ENCODE measurements around the gene CEBPB. TPM values are rescaled to one million over a fixed set of nuclear protein-coding genes. Genes with fewer than 3 reads are reported as not detected.

Gene CEBPB
- total RNA-seq, 1 donor from 2014 or later, result 33.8 TPM

DNA sequence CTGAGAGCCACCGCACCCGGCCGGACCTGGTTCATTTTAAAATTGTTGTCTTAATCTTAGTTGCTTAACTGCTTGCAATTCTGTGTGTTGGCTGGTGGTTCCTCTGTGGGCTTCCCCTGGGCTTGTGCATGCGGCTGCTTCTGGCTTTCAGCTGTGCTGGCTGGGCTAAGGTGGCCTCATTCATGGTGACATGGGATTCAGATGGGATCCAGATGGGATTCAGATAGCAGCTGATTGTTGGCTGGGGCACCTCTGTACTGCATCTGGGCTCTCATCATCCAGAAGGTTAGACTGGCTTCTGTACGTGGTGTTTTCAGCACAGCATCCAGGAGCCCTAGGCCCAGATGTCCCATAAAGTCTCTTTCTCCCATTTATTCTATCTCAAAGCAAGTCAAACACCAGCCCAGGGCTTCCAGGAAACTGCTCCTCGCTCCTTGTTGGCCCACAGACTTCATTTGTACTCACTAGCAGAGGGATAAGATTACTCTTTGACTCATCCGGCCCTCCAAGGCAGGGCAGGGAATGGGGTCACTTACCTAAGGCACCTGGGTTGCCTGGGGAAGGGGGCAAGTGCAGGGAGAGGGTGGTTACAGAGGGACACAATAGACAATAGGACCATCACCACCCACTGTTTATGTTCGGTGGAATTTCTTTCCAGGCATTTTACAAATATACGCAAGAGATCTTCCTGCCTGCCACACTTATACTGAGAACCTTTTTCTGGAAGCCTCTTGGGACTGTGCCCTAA is 26.9 kb upstream of the CEBPB start:
- Mint-ChIP-seq H3K9me3 (ENCODE audit: unreplicated experiment) (peaks cover 2% of the 10 kb centered on the region), H3K27ac (ENCODE audit: unreplicated experiment) (peak overlapping the region; percentile 86), H3K4me3 (ENCODE audit: unreplicated experiment) (no peak overlapping the region), H3K27me3 (ENCODE audit: low read depth, unreplicated experiment) (no peaks in the 10 kb centered on the region), H3K4me1 (ENCODE audit: low read depth, unreplicated experiment) (peaks cover 24% of the 10 kb centered on the region), H3K36me3 (ENCODE audit: low read depth, unreplicated experiment) (peaks cover 1% of the 10 kb centered on the region)
- Histone ChIP-seq H3K4me2 (ENCODE audit: low read length) (peak overlapping the region; percentile 18), H3K4me3 (ENCODE audit: insufficient read depth, low read depth, low read length) (no peak overlapping the region), H4K20me1 (ENCODE audit: insufficient read depth, low read length) (no peaks in the 10 kb centered on the region), H2AFZ (ENCODE audit: low read depth, low read length) (peak overlapping the region; percentile 48), H3K9me3 (ENCODE audit: insufficient read depth, low read depth, low read length) (no peaks in the 10 kb centered on the region), H3K36me3 (ENCODE audit: insufficient read depth, low read length) (no peaks in the 10 kb centered on the region), H3K4me1 (ENCODE audit: insufficient read depth, low read length) (peaks cover 24% of the 10 kb centered on the region), H3K9ac (ENCODE audit: low read length) (peak overlapping the region; percentile 15), H3K79me2 (ENCODE audit: insufficient read depth, low read length) (no peaks in the 10 kb centered on the region), H3K27ac (ENCODE audit: low read depth, low read length) (peak overlapping the region; percentile 1), H3K27me3 (ENCODE audit: insufficient read depth, low read length) (no peaks in the 10 kb centered on the region)
- TF ChIP-seq CTCF (IDR thresholded peaks at IDR 0.05; ENCODE audit: insufficient read depth, low read depth, low read length) (no peak), EZH2 (IDR thresholded peaks at IDR 0.05; ENCODE audit: insufficient read depth, low read length) (no peak)
- FAIRE-seq (no peak), DNase-seq (ENCODE audit: low read depth) (peak; percentile 35)

DNA sequence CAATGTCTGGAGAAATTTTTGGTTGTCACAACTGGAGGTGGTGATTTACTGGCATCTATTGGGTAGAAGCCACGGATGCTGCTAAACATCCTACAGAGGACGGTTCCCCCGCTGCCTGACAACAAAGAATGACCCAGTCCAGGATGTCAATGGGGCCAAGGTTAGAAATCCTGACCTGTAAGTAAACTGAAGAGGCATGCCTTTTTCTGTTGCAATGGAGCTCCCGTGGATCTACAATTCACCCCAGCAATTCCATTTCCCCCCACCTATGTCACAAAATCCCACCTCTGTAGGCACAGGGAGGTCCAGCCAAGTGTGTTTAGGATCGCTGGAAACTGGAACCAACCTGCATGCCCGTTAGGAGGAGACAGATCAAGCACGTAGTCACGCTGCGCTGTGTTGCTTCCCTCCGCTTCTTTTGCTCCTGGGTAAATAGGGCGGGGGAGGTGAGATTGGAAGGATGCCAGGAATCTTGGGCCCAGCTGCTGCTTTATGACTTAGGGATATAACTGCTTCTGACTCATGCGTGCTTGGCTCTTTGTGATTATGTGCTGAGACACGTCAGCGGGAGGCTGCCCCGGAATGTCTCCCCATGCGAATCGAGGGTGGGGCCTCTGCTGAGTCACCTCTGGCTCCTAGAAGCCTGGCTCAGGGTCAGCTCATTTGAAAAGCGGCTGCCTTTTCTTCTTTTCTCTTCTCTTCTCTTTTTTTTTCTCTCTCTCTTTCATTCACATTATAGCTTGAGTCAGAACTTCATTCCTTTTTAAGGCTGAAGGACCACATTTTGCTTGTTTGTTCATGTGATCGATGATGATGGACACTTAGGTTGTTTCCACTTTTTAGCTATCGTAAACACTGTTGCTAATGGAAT is 24.7 kb upstream of the CEBPB start:
- peak; percentile 100 for DNase-seq (ENCODE audit: low read depth)
- FAIRE-seq, result peak; percentile 43
- Mint-ChIP-seq H3K27me3 (ENCODE audit: low read depth, unreplicated experiment) (no peaks in the 10 kb centered on the region), H3K4me3 (ENCODE audit: unreplicated experiment) (peak overlapping the region; percentile 82), H3K36me3 (ENCODE audit: low read depth, unreplicated experiment) (peaks cover 1% of the 10 kb centered on the region), H3K27ac (ENCODE audit: unreplicated experiment) (peak overlapping the region; percentile 99), H3K4me1 (ENCODE audit: low read depth, unreplicated experiment) (peaks cover 24% of the 10 kb centered on the region), H3K9me3 (ENCODE audit: unreplicated experiment) (no peaks in the 10 kb centered on the region)
- peak overlapping the region; percentile 76 for H2AFZ ChIP-seq (ENCODE audit: low read depth, low read length)
- H3K27ac ChIP-seq (ENCODE audit: low read depth, low read length), result peak overlapping the region; percentile 98
- H3K9me3 ChIP-seq (ENCODE audit: insufficient read depth, low read depth, low read length), result no peaks in the 10 kb centered on the region
- peak overlapping the region; percentile 59 for H3K4me3 ChIP-seq (ENCODE audit: insufficient read depth, low read depth, low read length)
- H3K4me2 ChIP-seq (ENCODE audit: low read length), result peak overlapping the region; percentile 88
- H4K20me1 ChIP-seq (ENCODE audit: insufficient read depth, low read length), result no peaks in the 10 kb centered on the region
- TF ChIP-seq CTCF (IDR thresholded peaks at IDR 0.05; ENCODE audit: insufficient read depth, low read depth, low read length) (no peak), EZH2 (IDR thresholded peaks at IDR 0.05; ENCODE audit: insufficient read depth, low read length) (no peak)
- H3K4me1 ChIP-seq (ENCODE audit: insufficient read depth, low read length), result peaks cover 21% of the 10 kb centered on the region
- no peaks in the 10 kb centered on the region for H3K27me3 ChIP-seq (ENCODE audit: insufficient read depth, low read length)
- H3K36me3 ChIP-seq (ENCODE audit: insufficient read depth, low read length), result no peaks in the 10 kb centered on the region
- no peaks in the 10 kb centered on the region for H3K79me2 ChIP-seq (ENCODE audit: insufficient read depth, low read length)
- peak overlapping the region; percentile 92 for H3K9ac ChIP-seq (ENCODE audit: low read length)

Data from astrocyte (in vitro differentiated cells and primary cell).